AG09309 (cell line): ENCODE results near the gene NR4A2.

Source experiments
- DNase-seq: peaks from one replicate; pipeline ENCODE4 v3.0.0-alpha.2; 2010; ENCODE audit warnings: low read depth
- H3K4me3 ChIP-seq: 2 replicates; pipeline ENCODE4 v1.5.1; 2011; ENCODE audit warnings: mild to moderate bottlenecking, low read depth, low read length, moderate library complexity; ENCODE audit not compliant: control insufficient read depth
- TF ChIP-seq, protein P1 (sequence below): IDR thresholded peaks from 2 replicates; pipeline ENCODE4 v1.5.1; 2011; ENCODE audit warnings: mild to moderate bottlenecking, low read depth, low read length, inconsistent platforms; ENCODE audit not compliant: insufficient read depth, control insufficient read depth; ENCODE audit errors: missing control alignments

The NR4A2 gene

GRCh38 chr2:156346731-156347130, 14.2 kb upstream of the NR4A2 start:
- DNase-seq, result no peak
- H3K4me3 ChIP-seq, result no peak overlapping the region
- TF ChIP-seq, protein P1, sequence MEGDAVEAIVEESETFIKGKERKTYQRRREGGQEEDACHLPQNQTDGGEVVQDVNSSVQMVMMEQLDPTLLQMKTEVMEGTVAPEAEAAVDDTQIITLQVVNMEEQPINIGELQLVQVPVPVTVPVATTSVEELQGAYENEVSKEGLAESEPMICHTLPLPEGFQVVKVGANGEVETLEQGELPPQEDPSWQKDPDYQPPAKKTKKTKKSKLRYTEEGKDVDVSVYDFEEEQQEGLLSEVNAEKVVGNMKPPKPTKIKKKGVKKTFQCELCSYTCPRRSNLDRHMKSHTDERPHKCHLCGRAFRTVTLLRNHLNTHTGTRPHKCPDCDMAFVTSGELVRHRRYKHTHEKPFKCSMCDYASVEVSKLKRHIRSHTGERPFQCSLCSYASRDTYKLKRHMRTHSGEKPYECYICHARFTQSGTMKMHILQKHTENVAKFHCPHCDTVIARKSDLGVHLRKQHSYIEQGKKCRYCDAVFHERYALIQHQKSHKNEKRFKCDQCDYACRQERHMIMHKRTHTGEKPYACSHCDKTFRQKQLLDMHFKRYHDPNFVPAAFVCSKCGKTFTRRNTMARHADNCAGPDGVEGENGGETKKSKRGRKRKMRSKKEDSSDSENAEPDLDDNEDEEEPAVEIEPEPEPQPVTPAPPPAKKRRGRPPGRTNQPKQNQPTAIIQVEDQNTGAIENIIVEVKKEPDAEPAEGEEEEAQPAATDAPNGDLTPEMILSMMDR, result no peak

DNA sequence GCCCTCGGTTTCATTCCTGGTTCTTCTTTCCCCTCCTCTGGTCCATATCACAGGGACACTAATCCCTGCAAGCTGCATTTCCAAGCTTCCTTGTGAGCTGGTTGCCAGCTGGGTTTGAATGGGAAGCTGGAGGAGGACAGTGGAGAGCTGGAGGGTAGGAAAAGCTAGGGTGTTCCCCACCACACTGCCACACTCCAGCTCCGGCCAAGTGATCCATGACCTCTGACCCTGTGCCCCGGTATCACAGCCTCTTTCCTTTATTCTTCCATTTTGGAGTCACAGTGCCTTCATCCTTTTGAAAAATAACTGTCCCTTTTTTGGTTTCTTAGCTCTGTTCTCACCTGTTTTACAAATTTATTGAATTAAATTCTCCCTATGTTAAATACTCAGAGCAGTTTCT, 13.1 kb upstream of the NR4A2 start:
- TF ChIP-seq, protein P1, result no peak
- DNase-seq, result no peak
- no peak overlapping the region for H3K4me3 ChIP-seq

GRCh38 chr2:156343940-156344301, 11.4 kb upstream of the NR4A2 start:
- no peak overlapping the region for H3K4me3 ChIP-seq
- DNase-seq, result no peak
- TF ChIP-seq, protein P1, result no peak

- no peak for DNase-seq
- peak overlapping the region; percentile 57 for H3K4me3 ChIP-seq
- TF ChIP-seq, protein P1, result no peak
Measured at GRCh38 chr2:156343096-156343939, 10.8 kb upstream of the NR4A2 start.

- H3K4me3 ChIP-seq, result peak overlapping the region; percentile 90
- TF ChIP-seq, protein P1, result no peak
- DNase-seq, result peak; percentile 83
Measured at GRCh38 chr2:156342254-156343095, 10.0 kb upstream of the NR4A2 start.

DNA sequence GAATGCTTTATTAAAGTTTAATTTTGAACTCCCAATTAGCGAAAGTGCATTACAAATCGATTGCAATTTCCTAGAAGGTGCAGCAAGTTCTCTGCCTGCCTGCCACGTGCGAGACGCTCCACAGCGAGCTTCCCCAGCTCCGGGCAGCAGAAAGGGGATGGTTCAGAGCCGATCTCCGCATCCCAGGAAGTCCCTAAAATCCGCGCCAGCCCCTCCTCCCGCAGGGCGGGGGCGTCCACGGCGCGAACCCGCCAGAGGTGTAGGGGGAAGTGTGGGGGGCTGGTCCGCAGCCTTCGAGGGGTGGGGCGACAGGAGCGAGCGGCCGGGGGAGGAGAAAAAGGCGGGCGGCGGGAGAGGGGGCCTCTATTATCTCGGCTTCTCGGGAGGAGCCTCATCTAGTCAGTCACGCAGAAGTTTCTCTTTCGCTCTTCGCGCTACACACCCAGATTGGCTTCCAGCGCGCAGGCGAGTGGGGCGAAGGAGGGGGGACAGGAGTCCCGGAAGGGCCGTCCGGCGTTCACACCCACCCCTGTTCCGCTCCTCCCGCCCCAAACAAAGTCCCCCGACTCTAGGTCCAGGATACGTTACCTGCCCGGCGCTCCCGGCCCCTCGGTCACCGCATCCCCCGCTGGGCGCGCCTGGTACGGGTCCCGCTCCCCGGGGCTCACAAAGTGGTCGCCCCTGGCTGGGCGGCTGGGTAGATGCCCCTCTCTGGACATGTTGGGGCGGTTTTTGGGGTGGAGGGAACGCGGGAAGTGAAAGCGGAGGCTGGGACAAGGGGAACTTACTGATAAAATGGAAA, 9.1 kb upstream of the NR4A2 start:
- peak overlapping the region; percentile 90 for H3K4me3 ChIP-seq
- TF ChIP-seq, protein P1, result no peak
- peak; percentile 86 for DNase-seq
